Mucosa of stomach (tissue), 1 donor: ENCODE data around the gene CD3D.
"Not testable (repeated sequence)": the region's sequence is repeated elsewhere in the genome, so short reads cannot be mapped to it uniquely, and the experiment has no call there.

Experiments
- H3K27me3 ChIP-seq: one replicate; pipeline ENCODE4 v1.7.0; 2013; ENCODE audit warnings: mild to moderate bottlenecking, low read length; ENCODE audit not compliant: control insufficient read depth, insufficient read depth
- H3K36me3 ChIP-seq: one replicate; pipeline ENCODE4 v1.7.0; 2013; ENCODE audit warnings: low read length; ENCODE audit not compliant: control insufficient read depth, insufficient read depth
- H3K4me1 ChIP-seq: one replicate; pipeline ENCODE4 v1.7.0; 2013; ENCODE audit warnings: mild to moderate bottlenecking, low read length; ENCODE audit not compliant: control insufficient read depth, insufficient read depth
- H3K4me3 ChIP-seq: one replicate; pipeline ENCODE4 v1.7.0; 2013; ENCODE audit warnings: low read length
- H3K9ac ChIP-seq: one replicate; pipeline ENCODE4 v1.7.0; 2013; ENCODE audit warnings: mild to moderate bottlenecking, low read length, moderate library complexity
- H3K9me3 ChIP-seq: one replicate; pipeline ENCODE4 v1.7.0; 2013; ENCODE audit warnings: mild to moderate bottlenecking, low read length, moderate library complexity; ENCODE audit not compliant: control insufficient read depth
- donor health status: Pancreatic carcinoma.

Gene CD3D

GRCh38 chr11:118311518-118311917 lies 31.0 kb downstream of the CD3D start:
- no peaks in the 10 kb centered on the region for H3K9me3 ChIP-seq
- peaks cover 6% of the 10 kb centered on the region for H3K27me3 ChIP-seq
- peaks cover 55% of the 10 kb centered on the region for H3K4me1 ChIP-seq
- H3K4me3 ChIP-seq: no peak overlapping the region
- peak overlapping the region; percentile 31 for H3K9ac ChIP-seq
- H3K36me3 ChIP-seq: no peaks in the 10 kb centered on the region

- Histone ChIP-seq H3K27me3 (peaks cover 6% of the 10 kb centered on the region), H3K9me3 (no peaks in the 10 kb centered on the region), H3K9ac (peak overlapping the region; percentile 31), H3K4me3 (no peak overlapping the region), H3K4me1 (peaks cover 49% of the 10 kb centered on the region), H3K36me3 (no peaks in the 10 kb centered on the region)
Measured at GRCh38 chr11:118310781-118311485, 31.6 kb downstream of the CD3D start.

- Histone ChIP-seq H3K9me3 (no peaks in the 10 kb centered on the region), H3K36me3 (no peaks in the 10 kb centered on the region), H3K4me1 (peaks cover 42% of the 10 kb centered on the region), H3K9ac (no peak overlapping the region), H3K27me3 (peaks cover 6% of the 10 kb centered on the region), H3K4me3 (no peak overlapping the region)
Measured at GRCh38 chr11:118310271-118310670, 32.2 kb downstream of the CD3D start.

GRCh38 chr11:118308995-118309528 lies 33.4 kb downstream of the CD3D start:
- H3K27me3 ChIP-seq, H3K9ac ChIP-seq, H3K36me3 ChIP-seq, H3K9me3 ChIP-seq, H3K4me3 ChIP-seq: not testable (repeated sequence)
- peaks cover 31% of the 10 kb centered on the region for H3K4me1 ChIP-seq

- no peak overlapping the region for H3K9ac ChIP-seq
- H3K9me3 ChIP-seq: no peaks in the 10 kb centered on the region
- H3K27me3 ChIP-seq: no peaks in the 10 kb centered on the region
- no peaks in the 10 kb centered on the region for H3K36me3 ChIP-seq
- peaks cover 9% of the 10 kb centered on the region for H3K4me1 ChIP-seq
- H3K4me3 ChIP-seq: no peak overlapping the region
Measured at GRCh38 chr11:118306556-118306955, 35.9 kb downstream of the CD3D start.

- Histone ChIP-seq H3K4me3 (no peak overlapping the region), H3K9me3 (no peaks in the 10 kb centered on the region), H3K27me3 (no peaks in the 10 kb centered on the region), H3K4me1 (peaks cover under 1% of the 10 kb centered on the region), H3K9ac (no peak overlapping the region), H3K36me3 (no peaks in the 10 kb centered on the region)
Measured at GRCh38 chr11:118305726-118306125, 36.8 kb downstream of the CD3D start.

- H3K36me3 ChIP-seq: no peaks in the 10 kb centered on the region
- H3K9ac ChIP-seq: no peak within 1 kb of the TSS
- no peaks in the 10 kb centered on the region for H3K4me1 ChIP-seq
- H3K4me3 ChIP-seq: no peak within 1 kb of the TSS
- no peaks in the 10 kb centered on the region for H3K27me3 ChIP-seq
- no peaks in the 10 kb centered on the region for H3K9me3 ChIP-seq
Measured at GRCh38 chr11:118304568-118305248, 37.8 kb downstream of the CD3D start, which contains the start of gene CD3E. CD3E (plus strand) TSS chr11:118304730; CDS start chr11:118304953, 223 bp downstream.

- Histone ChIP-seq H3K27me3 (no peaks in the 10 kb centered on the region), H3K9ac (no peak overlapping the region), H3K4me3 (no peak overlapping the region), H3K36me3 (no peaks in the 10 kb centered on the region), H3K9me3 (no peaks in the 10 kb centered on the region), H3K4me1 (no peaks in the 10 kb centered on the region)
Measured at GRCh38 chr11:118304227-118304567, 38.3 kb downstream of the CD3D start.

- no peaks in the 10 kb centered on the region for H3K27me3 ChIP-seq
- no peaks in the 10 kb centered on the region for H3K9me3 ChIP-seq
- H3K4me3 ChIP-seq: no peak overlapping the region
- no peak overlapping the region for H3K9ac ChIP-seq
- H3K36me3 ChIP-seq: no peaks in the 10 kb centered on the region
- H3K4me1 ChIP-seq: no peaks in the 10 kb centered on the region
Measured at GRCh38 chr11:118301600-118302195, 40.8 kb downstream of the CD3D start.

- Histone ChIP-seq H3K4me3 (no peak overlapping the region), H3K4me1 (peaks cover 21% of the 10 kb centered on the region), H3K9ac (no peak overlapping the region), H3K9me3 (no peaks in the 10 kb centered on the region), H3K36me3 (no peaks in the 10 kb centered on the region), H3K27me3 (peaks cover 3% of the 10 kb centered on the region)
Measured at GRCh38 chr11:118295815-118296454, 46.6 kb downstream of the CD3D start.

GRCh38 chr11:118295199-118295598 lies 47.3 kb downstream of the CD3D start:
- Histone ChIP-seq H3K4me1 (peaks cover 21% of the 10 kb centered on the region), H3K36me3 (no peaks in the 10 kb centered on the region), H3K9me3 (no peaks in the 10 kb centered on the region), H3K27me3 (peaks cover 3% of the 10 kb centered on the region), H3K9ac (no peak overlapping the region), H3K4me3 (no peak overlapping the region)

- Histone ChIP-seq H3K9ac (no peak overlapping the region), H3K9me3 (no peaks in the 10 kb centered on the region), H3K36me3 (no peaks in the 10 kb centered on the region), H3K4me1 (peaks cover 21% of the 10 kb centered on the region), H3K4me3 (no peak overlapping the region), H3K27me3 (peaks cover 3% of the 10 kb centered on the region)
Measured at GRCh38 chr11:118294053-118294452, 48.5 kb downstream of the CD3D start.
